HG03342 (cell line): ENCODE data around the gene RFX2.
"Not testable (repeated sequence)": the region's sequence is repeated elsewhere in the genome, so short reads cannot be mapped to it uniquely, and the experiment has no call there.

Experiments used
- ATAC-seq: cut with Tn5 transposase; IDR thresholded peaks from one replicate; pipeline ENCODE4 v1.9.1; 2021; ENCODE audit warnings: mild to moderate bottlenecking, moderate library complexity; ENCODE audit not compliant: unreplicated experiment

RFX2 gene

GRCh38 chr19:5993648-5994358 lies 116.5 kb downstream of the RFX2 start:
- no peak for ATAC-seq

GRCh38 chr19:5993201-5993600 lies 117.1 kb downstream of the RFX2 start:
- no peak for ATAC-seq

DNA sequence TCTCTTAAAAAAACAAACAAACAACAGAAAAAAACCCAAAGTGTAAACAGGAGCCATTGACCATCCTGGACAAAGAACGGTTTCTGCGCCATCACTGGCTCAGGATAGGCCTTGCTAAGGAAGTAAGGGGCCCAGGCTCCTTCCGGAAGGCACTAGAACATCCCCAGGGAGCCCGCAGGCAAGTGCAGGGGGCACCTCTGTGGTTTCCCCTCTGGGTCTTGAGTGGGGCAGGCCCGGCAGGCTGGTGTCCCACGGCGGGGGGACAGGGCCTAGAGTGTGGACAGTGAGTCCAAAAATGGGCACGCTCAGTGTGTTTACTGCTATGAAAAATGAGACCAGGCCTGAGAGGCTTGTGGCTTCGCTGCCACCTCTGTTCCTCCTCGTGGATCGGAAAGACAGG lies 117.5 kb downstream of the RFX2 start:
- ATAC-seq: no peak

GRCh38 chr19:5991244-5991838 lies 119.0 kb downstream of the RFX2 start:
- ATAC-seq: no peak

GRCh38 chr19:5990289-5990797 lies 120.0 kb downstream of the RFX2 start:
- no peak for ATAC-seq

GRCh38 chr19:5989388-5990074 lies 120.8 kb downstream of the RFX2 start:
- no peak for ATAC-seq

DNA sequence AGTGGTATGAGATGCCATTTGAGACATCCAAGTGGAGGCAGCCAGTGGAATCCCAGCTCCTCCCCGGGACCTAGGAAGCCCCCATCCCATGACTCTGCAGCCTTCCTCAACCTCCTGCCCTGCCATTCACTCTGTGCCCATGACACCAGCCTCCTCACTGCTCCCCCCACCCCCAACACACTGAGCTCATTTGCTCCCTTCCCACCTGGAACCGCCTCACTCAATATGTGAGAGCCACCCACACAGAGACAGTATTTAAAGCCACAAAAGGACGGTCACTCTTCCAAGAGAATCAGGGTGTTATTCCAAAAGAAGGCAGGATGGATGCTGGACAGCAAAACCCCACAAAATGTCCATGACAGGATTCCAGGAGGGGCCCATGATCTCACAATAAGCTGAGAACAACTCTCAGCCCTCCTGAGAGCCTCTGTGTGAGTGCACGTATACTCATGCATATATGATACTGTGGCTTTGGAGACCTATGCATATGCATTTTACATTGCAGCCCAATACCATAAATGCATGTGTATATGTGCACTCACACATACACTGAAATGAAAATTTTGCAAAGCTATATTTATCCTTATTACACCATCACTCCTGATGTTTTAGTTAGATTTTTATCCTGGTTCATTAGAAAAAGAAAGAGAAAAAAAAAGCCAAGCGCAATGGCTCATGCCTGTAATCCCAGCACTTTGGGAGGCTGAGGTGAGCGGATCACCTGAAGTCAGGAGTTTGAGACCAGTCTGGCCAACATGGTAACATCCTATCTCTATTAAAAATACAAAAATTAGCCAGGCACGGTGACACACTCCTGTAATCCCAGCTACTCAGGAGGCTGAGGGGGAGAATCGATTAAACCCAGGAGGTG lies 121.5 kb downstream of the RFX2 start:
- ATAC-seq: no peak

GRCh38 chr19:5987077-5987818 lies 123.1 kb downstream of the RFX2 start:
- ATAC-seq: no peak

GRCh38 chr19:5985837-5986236 lies 124.5 kb downstream of the RFX2 start:
- ATAC-seq: not testable (repeated sequence)

DNA sequence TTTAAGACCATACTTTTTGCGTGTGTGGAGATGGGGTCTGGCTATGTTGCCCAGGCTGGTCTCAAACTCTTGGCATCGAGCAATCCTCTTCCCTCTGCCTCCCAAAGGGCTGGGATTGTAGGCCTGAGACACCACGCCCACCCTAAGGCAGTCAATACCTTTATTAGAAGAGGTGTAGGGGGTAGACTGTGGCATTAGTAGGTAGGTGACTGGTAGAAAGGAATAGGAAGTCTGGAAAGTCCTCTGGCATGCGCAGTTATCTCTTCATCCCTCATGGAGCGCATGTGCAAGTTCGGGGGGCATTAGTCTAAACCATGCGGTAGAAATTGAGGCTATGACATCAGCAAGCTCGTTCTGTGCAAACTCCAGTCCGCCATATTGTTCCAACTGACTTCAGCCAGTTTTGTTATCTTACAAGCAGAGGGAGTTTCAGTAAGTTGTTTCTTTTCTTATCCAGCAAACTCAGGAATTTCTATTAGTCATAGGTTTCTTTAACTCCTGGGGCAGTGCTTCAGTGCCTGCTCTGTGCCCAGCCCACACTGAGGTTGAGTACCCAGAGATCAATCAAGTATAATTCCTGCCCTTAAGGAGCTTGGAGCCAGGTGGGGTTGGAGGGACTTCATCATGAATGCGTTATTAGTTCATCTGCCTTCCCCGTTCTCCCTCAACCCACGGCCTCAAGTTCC lies 125.1 kb downstream of the RFX2 start:
- ATAC-seq: no peak

GRCh38 chr19:5984600-5984999 lies 125.7 kb downstream of the RFX2 start:
- ATAC-seq: no peak

DNA sequence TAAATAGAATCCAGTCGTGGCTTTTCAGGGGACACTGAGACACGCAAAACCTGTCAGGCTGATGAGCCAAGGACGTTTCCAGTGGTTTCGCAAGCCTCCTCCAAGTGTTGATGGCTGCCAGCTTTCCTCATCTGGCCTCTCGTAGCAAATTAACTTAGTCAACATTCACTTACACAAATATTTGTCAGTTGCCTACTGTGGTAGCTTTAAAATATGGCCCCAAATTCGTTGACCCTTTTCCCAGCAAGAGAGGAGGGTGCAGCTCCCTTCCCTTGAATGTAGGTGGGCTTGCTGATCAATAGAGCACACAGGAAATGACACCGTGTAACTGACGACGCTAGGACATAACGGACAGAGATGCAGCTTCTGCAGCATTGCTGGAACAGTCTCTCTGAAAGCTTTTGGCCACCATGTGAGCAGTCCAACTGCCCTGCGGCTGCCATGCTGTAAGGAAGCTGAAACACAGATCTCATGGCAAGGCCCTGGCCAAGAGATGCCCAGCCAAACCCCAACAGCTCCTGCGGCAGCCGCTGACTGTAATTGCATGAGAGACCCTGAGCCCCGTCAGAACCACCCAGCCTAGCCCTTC lies 126.8 kb downstream of the RFX2 start:
- ATAC-seq: no peak

GRCh38 chr19:5978606-5979552 lies 131.4 kb downstream of the RFX2 start:
- ATAC-seq: no peak

DNA sequence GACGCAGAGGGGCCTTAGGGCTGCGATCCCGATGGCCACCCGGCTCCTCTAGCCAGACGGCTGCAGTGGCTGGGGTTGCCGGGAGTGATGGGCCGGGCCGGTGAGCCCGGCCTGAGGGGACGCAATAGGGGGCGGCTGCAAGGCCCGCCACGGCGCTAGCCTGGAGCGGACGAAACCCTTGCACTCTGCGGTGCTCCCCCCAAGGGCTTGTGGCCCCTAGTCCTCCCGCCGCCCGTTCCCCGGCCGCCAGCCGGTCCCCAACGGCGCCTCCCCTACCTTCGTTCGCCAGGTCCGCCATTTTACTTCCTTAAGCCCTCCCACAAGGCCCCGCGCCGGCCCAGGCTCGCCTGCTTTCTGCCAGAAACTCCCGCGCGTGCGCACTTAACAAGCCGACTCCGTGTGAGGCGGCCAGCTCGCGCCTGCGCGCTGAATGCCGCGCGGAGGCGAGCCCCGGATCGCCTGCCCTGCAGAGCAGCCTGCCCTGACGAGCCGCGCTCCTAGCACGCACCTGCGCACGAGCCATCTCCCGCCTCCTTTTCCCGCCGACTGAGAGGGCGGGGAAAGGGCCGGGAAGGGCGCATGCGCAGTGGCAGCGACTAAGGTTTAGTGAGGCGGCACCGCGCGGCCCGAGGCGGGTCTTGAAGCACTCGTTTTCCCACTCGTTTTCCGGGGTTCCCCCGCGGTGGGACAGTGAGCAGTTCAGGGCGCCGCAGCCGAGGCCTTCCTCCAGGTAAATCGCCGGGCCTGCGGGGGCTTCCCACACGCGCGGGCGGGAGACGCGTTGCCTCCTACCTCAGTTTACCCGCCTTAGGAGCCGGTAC lies 132.3 kb downstream of the RFX2 start, which contains the start of gene RANBP3:
RANBP3 (minus strand) TSS at position 356 of the 821 bp plus-strand sequence; CDS start at position 298, 58 bp downstream.
- peak; percentile 85 for ATAC-seq

GRCh38 chr19:5977222-5977784 lies 133.0 kb downstream of the RFX2 start:
- peak; percentile 7 for ATAC-seq

DNA sequence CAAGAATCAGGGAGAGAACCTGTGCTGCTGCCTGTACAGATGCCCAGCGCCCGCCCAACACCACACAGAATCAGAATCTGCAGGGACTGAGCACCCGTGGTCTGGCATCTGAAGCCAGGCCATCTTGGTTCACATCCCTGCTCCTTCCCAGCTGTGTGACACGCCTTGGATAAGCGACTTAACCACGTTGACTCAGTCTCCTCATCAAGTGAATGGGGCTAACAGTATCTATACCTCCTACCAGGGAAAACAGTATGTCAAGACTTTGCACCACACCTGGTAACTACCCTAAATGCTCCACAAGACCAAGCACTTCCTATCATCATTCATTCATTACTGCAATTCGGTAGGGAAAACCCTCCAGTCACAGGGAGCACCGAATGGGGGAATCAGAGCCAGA lies 133.5 kb downstream of the RFX2 start:
- no peak for ATAC-seq

- ATAC-seq: no peak
Measured at GRCh38 chr19:5975388-5975728, 134.9 kb downstream of the RFX2 start.
